Measurements from ENCODE around the gene CTSD. TPM values are rescaled to one million over a fixed set of nuclear protein-coding genes. Genes with fewer than 3 reads are reported as not detected.

The CTSD gene
- total RNA-seq, 1 experiment from 2014 or later: 367 TPM

DNA sequence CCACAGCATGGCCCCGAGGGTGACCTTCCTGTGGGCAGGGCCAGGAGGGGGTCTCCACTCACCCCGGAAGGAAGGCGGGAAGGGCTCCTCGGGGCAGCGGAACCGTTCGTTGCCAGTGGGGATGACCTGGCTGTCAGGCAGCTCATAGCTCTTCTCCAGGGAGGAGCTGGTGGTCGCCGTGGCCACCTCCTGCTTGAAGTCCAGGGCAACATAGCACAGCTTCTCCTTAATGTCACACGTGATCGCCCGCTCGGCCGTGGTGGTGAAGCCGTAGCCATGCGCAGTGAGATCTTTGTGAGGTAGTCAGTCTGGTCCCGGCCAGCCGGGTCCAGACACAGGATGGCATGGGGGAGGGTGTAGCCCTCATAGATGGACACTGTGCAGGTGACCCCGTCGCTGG, 39.5 kb upstream of the CTSD start:
- Mint-ChIP-seq H3K36me3 (ENCODE audit: insufficient read depth, unreplicated experiment) (peaks cover 6% of the 10 kb centered on the region), H3K9me3 (ENCODE audit: unreplicated experiment) (no peaks in the 10 kb centered on the region), H3K27me3 (ENCODE audit: insufficient read depth, unreplicated experiment) (no peaks in the 10 kb centered on the region), H3K4me3 (ENCODE audit: unreplicated experiment) (no peak overlapping the region), H3K27ac (ENCODE audit: low read depth, unreplicated experiment) (no peak overlapping the region), H3K4me1 (ENCODE audit: insufficient read depth, unreplicated experiment) (no peaks in the 10 kb centered on the region)
- no TSS peak for BruUV-seq (replicated peaks)
- ChIA-PET POLR2A (no interaction called here), CTCF (no interaction called here)
- TF ChIP-seq, protein P1, sequence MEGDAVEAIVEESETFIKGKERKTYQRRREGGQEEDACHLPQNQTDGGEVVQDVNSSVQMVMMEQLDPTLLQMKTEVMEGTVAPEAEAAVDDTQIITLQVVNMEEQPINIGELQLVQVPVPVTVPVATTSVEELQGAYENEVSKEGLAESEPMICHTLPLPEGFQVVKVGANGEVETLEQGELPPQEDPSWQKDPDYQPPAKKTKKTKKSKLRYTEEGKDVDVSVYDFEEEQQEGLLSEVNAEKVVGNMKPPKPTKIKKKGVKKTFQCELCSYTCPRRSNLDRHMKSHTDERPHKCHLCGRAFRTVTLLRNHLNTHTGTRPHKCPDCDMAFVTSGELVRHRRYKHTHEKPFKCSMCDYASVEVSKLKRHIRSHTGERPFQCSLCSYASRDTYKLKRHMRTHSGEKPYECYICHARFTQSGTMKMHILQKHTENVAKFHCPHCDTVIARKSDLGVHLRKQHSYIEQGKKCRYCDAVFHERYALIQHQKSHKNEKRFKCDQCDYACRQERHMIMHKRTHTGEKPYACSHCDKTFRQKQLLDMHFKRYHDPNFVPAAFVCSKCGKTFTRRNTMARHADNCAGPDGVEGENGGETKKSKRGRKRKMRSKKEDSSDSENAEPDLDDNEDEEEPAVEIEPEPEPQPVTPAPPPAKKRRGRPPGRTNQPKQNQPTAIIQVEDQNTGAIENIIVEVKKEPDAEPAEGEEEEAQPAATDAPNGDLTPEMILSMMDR (IDR thresholded peaks at IDR 0.05; ENCODE audit: unreplicated experiment): no peak
- intact Hi-C loops (cut with micrococcal nuclease): no loop called here
- DNase-seq (ENCODE audit: unreplicated experiment): no peak

GRCh38 chr11:1797391-1798125, 33.8 kb upstream of the CTSD start:
- no peaks in the 10 kb centered on the region for H3K9me3 Mint-ChIP-seq (ENCODE audit: unreplicated experiment)
- H3K4me1 Mint-ChIP-seq (ENCODE audit: insufficient read depth, unreplicated experiment): peaks cover 7% of the 10 kb centered on the region
- TF ChIP-seq, protein P1 (IDR thresholded peaks at IDR 0.05; ENCODE audit: unreplicated experiment): no peak
- no peaks in the 10 kb centered on the region for H3K36me3 Mint-ChIP-seq (ENCODE audit: insufficient read depth, unreplicated experiment)
- DNase-seq (ENCODE audit: unreplicated experiment): no peak
- H3K27ac Mint-ChIP-seq (ENCODE audit: low read depth, unreplicated experiment): no peak overlapping the region
- H3K27me3 Mint-ChIP-seq (ENCODE audit: insufficient read depth, unreplicated experiment): peaks cover 12% of the 10 kb centered on the region
- H3K4me3 Mint-ChIP-seq (ENCODE audit: unreplicated experiment): no peak overlapping the region
- no TSS peak for BruUV-seq (replicated peaks)
- intact Hi-C loops (cut with micrococcal nuclease): no loop called here
- CTCF ChIA-PET: interaction anchor here (0.7 to 1.2 kb wide), 2 partner anchors 353 to 1108 kb away, joined by 3 read pairs; no protein-coding TSS in a partner anchor
- POLR2A ChIA-PET: no interaction called here

GRCh38 chr11:1796413-1797011, 32.8 kb upstream of the CTSD start:
- DNase-seq (ENCODE audit: unreplicated experiment): no peak
- H3K4me1 Mint-ChIP-seq (ENCODE audit: insufficient read depth, unreplicated experiment): peaks cover 7% of the 10 kb centered on the region
- no TSS peak for BruUV-seq (replicated peaks)
- peaks cover 13% of the 10 kb centered on the region for H3K27me3 Mint-ChIP-seq (ENCODE audit: insufficient read depth, unreplicated experiment)
- POLR2A ChIA-PET: interaction anchor here (0.7 kb wide), 1 partner anchor 24 kb away, joined by 3 read pairs; no protein-coding TSS in a partner anchor
- H3K27ac Mint-ChIP-seq (ENCODE audit: low read depth, unreplicated experiment): no peak overlapping the region
- CTCF ChIA-PET: interaction anchor here (0.5 to 1.0 kb wide), 4 partner anchors 11 to 1109 kb away, joined by 3 to 4 read pairs (median 3); no protein-coding TSS in a partner anchor
- no peaks in the 10 kb centered on the region for H3K9me3 Mint-ChIP-seq (ENCODE audit: unreplicated experiment)
- TF ChIP-seq, protein P1 (IDR thresholded peaks at IDR 0.05; ENCODE audit: unreplicated experiment): no peak
- intact Hi-C loops (cut with micrococcal nuclease): no loop called here
- no peaks in the 10 kb centered on the region for H3K36me3 Mint-ChIP-seq (ENCODE audit: insufficient read depth, unreplicated experiment)
- no peak overlapping the region for H3K4me3 Mint-ChIP-seq (ENCODE audit: unreplicated experiment)

- no peak for DNase-seq (ENCODE audit: unreplicated experiment)
- POLR2A ChIA-PET: interaction anchor here (0.8 kb wide), 1 partner anchor 13 kb away, joined by 4 read pairs; no protein-coding TSS in a partner anchor
- BruUV-seq (replicated peaks): no TSS peak
- H3K27ac Mint-ChIP-seq (ENCODE audit: low read depth, unreplicated experiment): no peak overlapping the region
- TF ChIP-seq, protein P1 (IDR thresholded peaks at IDR 0.05; ENCODE audit: unreplicated experiment): no peak
- H3K27me3 Mint-ChIP-seq (ENCODE audit: insufficient read depth, unreplicated experiment): peaks cover 23% of the 10 kb centered on the region
- H3K4me3 Mint-ChIP-seq (ENCODE audit: unreplicated experiment): no peak overlapping the region
- CTCF ChIA-PET: interaction anchor here (0.6 to 1.6 kb wide), 3 partner anchors 37 to 78 kb away, joined by 3 to 5 read pairs (median 4); no protein-coding TSS in a partner anchor
- no peaks in the 10 kb centered on the region for H3K9me3 Mint-ChIP-seq (ENCODE audit: unreplicated experiment)
- H3K36me3 Mint-ChIP-seq (ENCODE audit: insufficient read depth, unreplicated experiment): no peaks in the 10 kb centered on the region
- intact Hi-C loops (cut with micrococcal nuclease): no loop called here
- peaks cover 7% of the 10 kb centered on the region for H3K4me1 Mint-ChIP-seq (ENCODE audit: insufficient read depth, unreplicated experiment)
Measured at GRCh38 chr11:1793081-1793480, 29.4 kb upstream of the CTSD start.
